Smooth muscle cell (in vitro differentiated cells): ENCODE data around the gene KCNK3. TPM values are rescaled to one million over a fixed set of nuclear protein-coding genes. Genes with fewer than 3 reads are reported as not detected.

Experiments
- DNase-seq: peaks from one replicate; lab custom pipeline; 2025; ENCODE audit not compliant: unreplicated experiment; lab: John Stamatoyannopoulos, UW
- H2AFZ ChIP-seq: fragments of 200-600 bp; sonication (generic); 2 replicates; pipeline ENCODE4 v1.6.0; 2016; ENCODE audit warnings: antibody characterized with exemption, low read depth, mild to moderate bottlenecking
- H3F3A ChIP-seq: fragments of 200-600 bp; sonication (generic); 2 replicates; pipeline ENCODE4 v1.6.0; 2017; ENCODE audit warnings: antibody characterized with exemption, low read depth
- H3K27ac ChIP-seq: fragments of 200-600 bp; sonication (generic); 2 replicates; pipeline ENCODE4 v1.5.1; 2016; ENCODE audit warnings: low read depth, mild to moderate bottlenecking
- H3K27me3 ChIP-seq: fragments of 200-600 bp; sonication (generic); 2 replicates; pipeline ENCODE4 v1.6.1; 2016; ENCODE audit warnings: low read depth, mild to moderate bottlenecking
- H3K36me3 ChIP-seq: fragments of 200-600 bp; sonication (generic); 2 replicates; pipeline ENCODE4 v1.5.1; 2016; ENCODE audit warnings: low read depth
- H3K4me1 ChIP-seq: fragments of 200-600 bp; sonication (generic); 2 replicates; pipeline ENCODE4 v1.5.1; 2016; ENCODE audit warnings: low read depth
- H3K4me2 ChIP-seq: fragments of 200-600 bp; sonication (generic); 2 replicates; pipeline ENCODE4 v1.6.0; 2016; ENCODE audit warnings: mild to moderate bottlenecking
- H3K4me3 ChIP-seq: fragments of 200-600 bp; sonication (generic); 2 replicates; pipeline ENCODE4 v1.5.1; 2016; ENCODE audit warnings: mild to moderate bottlenecking
- H3K79me2 ChIP-seq: fragments of 200-600 bp; sonication (generic); 2 replicates; pipeline ENCODE4 v1.6.0; 2016; ENCODE audit warnings: low read depth, mild to moderate bottlenecking
- H3K9ac ChIP-seq: fragments of 200-600 bp; sonication (generic); 2 replicates; pipeline ENCODE4 v1.6.0; 2016; ENCODE audit warnings: low read depth
- H3K9me3 ChIP-seq: fragments of 200-600 bp; sonication (generic); replicated peaks from 2 replicates; pipeline ENCODE4 v1.5.1; 2016; ENCODE audit warnings: low read depth
- H4K20me1 ChIP-seq: fragments of 200-600 bp; sonication (generic); 2 replicates; pipeline ENCODE4 v1.6.0; 2016; ENCODE audit warnings: low read depth
- WGBS: methylation state at CpG from one replicate; pipeline ENCODE4 v1.1.7; 2016; ENCODE audit warnings: low lambda C conversion rate; 5-methylcytosine and 5-hydroxymethylcytosine counted together
- polyA plus RNA-seq: library from polyadenylated mRNA; unstranded; fragments of >200 nt; fragmentation: Nextera tagmentation; extraction: Ambion mirVana; gene quantifications from 2 replicates; pipeline ENCODE4 v1.2.1, GENCODE V29; 2016
- total RNA-seq: library from RNA; depleted of rRNA; stranded (reverse); fragments of >200 nt; gene quantifications from 2 replicates; pipeline ENCODE4 v1.2.3, GENCODE V29; 2014
- TF ChIP-seq, protein P1 (sequence below): fragments of 200-600 bp; sonication (generic); IDR thresholded peaks from 2 replicates; pipeline ENCODE4 v1.5.1; 2017; ENCODE audit warnings: borderline replicate concordance, mild to moderate bottlenecking, antibody characterized with exemption; ENCODE audit not compliant: insufficient read depth, poor library complexity, severe bottlenecking

The KCNK3 gene
- total and polyA plus RNA-seq, 2 experiments from 2014 or later = 1.1 to 7.5 TPM

DNA sequence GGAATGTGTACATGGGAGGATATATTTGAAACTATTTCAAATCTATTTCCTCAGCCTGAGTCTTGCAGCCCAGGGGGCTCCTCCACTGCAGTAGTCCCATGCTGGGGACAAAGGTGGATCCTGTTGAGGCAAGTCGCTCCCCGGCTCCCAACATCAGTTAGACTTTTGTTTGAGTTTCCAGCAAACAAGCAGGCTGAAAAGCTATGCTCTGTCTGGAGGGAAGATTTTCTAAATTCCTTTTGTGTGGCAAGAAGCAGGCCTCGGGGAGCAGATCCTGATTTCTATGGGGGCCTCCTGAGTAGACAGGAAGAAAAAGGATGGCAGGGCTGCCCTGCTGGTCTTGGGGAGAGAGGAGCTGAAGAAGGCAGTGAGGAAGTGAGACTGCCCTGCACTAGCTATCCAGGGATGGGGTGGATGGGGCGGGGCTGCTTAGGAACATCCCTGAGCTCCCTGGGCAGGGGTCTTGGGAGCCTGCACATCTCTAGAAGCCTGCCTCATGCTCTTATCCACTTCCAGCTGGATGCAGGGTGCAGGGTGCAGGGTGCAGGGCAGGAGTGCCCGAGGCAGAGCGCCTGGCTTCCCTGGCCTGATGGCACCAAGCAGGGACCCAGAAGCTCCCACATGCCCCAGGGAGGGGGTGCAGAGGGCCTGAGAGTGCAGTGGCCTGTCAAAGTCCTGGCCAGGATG lies 45.4 kb upstream of the KCNK3 start:
- peaks cover 21% of the 10 kb centered on the region for H3F3A ChIP-seq
- peaks cover 20% of the 10 kb centered on the region for H3K4me1 ChIP-seq
- no peak overlapping the region for H3K9ac ChIP-seq
- WGBS = 78% methylated on average over 6 of the region's 6 CpGs
- no peak overlapping the region for H3K4me2 ChIP-seq
- H2AFZ ChIP-seq = peak overlapping the region; percentile 77
- no peaks in the 10 kb centered on the region for H4K20me1 ChIP-seq
- H3K9me3 ChIP-seq = no peaks in the 10 kb centered on the region
- TF ChIP-seq, protein P1, sequence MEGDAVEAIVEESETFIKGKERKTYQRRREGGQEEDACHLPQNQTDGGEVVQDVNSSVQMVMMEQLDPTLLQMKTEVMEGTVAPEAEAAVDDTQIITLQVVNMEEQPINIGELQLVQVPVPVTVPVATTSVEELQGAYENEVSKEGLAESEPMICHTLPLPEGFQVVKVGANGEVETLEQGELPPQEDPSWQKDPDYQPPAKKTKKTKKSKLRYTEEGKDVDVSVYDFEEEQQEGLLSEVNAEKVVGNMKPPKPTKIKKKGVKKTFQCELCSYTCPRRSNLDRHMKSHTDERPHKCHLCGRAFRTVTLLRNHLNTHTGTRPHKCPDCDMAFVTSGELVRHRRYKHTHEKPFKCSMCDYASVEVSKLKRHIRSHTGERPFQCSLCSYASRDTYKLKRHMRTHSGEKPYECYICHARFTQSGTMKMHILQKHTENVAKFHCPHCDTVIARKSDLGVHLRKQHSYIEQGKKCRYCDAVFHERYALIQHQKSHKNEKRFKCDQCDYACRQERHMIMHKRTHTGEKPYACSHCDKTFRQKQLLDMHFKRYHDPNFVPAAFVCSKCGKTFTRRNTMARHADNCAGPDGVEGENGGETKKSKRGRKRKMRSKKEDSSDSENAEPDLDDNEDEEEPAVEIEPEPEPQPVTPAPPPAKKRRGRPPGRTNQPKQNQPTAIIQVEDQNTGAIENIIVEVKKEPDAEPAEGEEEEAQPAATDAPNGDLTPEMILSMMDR = no peak
- DNase-seq = no peak
- no peaks in the 10 kb centered on the region for H3K36me3 ChIP-seq
- H3K4me3 ChIP-seq = no peak overlapping the region
- no peaks in the 10 kb centered on the region for H3K27me3 ChIP-seq
- no peaks in the 10 kb centered on the region for H3K79me2 ChIP-seq
- no peak overlapping the region for H3K27ac ChIP-seq

- Histone ChIP-seq H3K79me2 (no peaks in the 10 kb centered on the region), H3K4me3 (no peak overlapping the region), H3K9me3 (no peaks in the 10 kb centered on the region), H3K27ac (no peak overlapping the region), H3K36me3 (no peaks in the 10 kb centered on the region), H3K9ac (no peak overlapping the region), H3K27me3 (no peaks in the 10 kb centered on the region), H4K20me1 (no peaks in the 10 kb centered on the region), H3F3A (peaks cover 21% of the 10 kb centered on the region), H2AFZ (no peak overlapping the region), H3K4me1 (peaks cover 20% of the 10 kb centered on the region), H3K4me2 (no peak overlapping the region)
- no peak for DNase-seq
- WGBS = 87% methylated on average over 3 of the region's 3 CpGs
- TF ChIP-seq, protein P1 = no peak
These were observed 44.5 kb upstream of the KCNK3 start for GRCh38 chr2:26647981-26648380.

- peaks cover 20% of the 10 kb centered on the region for H3K4me1 ChIP-seq
- WGBS = 90% methylated on average over 6 of the region's 6 CpGs
- H4K20me1 ChIP-seq = no peaks in the 10 kb centered on the region
- no peaks in the 10 kb centered on the region for H3K36me3 ChIP-seq
- H3K9me3 ChIP-seq = no peaks in the 10 kb centered on the region
- H3K4me3 ChIP-seq = no peak overlapping the region
- no peak for DNase-seq
- H3K4me2 ChIP-seq = no peak overlapping the region
- no peak overlapping the region for H3K27ac ChIP-seq
- H2AFZ ChIP-seq = no peak overlapping the region
- TF ChIP-seq, protein P1 = no peak
- no peaks in the 10 kb centered on the region for H3K27me3 ChIP-seq
- H3K9ac ChIP-seq = no peak overlapping the region
- H3K79me2 ChIP-seq = no peaks in the 10 kb centered on the region
- H3F3A ChIP-seq = peaks cover 21% of the 10 kb centered on the region
These were observed 44.0 kb upstream of the KCNK3 start for GRCh38 chr2:26648516-26648915.

DNA sequence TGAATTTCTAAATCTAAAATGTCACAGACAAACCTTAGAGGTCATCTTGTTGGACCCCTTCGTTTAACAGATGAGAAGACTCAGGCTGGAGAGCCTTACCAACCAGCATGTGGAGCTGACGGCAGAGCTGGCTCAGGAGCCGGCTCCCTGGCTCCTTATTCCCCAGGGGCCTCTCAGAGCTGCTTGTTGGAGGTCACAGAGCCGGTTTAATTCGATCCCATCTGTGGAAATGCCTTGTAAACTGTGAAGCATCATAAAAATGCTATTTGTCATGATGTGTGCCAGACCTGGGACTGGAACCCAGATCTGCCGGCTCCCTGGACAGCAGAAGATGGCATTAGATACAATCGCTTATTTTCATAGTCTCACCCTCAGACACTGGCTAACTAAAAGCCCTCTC lies 43.2 kb upstream of the KCNK3 start:
- Histone ChIP-seq H3K27ac (peak overlapping the region; percentile 66), H3K9ac (no peak overlapping the region), H4K20me1 (no peaks in the 10 kb centered on the region), H3K4me2 (no peak overlapping the region), H3K4me1 (peaks cover 20% of the 10 kb centered on the region), H3F3A (peaks cover 21% of the 10 kb centered on the region), H3K4me3 (no peak overlapping the region), H3K27me3 (no peaks in the 10 kb centered on the region), H3K36me3 (no peaks in the 10 kb centered on the region), H3K79me2 (no peaks in the 10 kb centered on the region), H3K9me3 (no peaks in the 10 kb centered on the region), H2AFZ (no peak overlapping the region)
- WGBS = 22% methylated on average over 7 of the region's 7 CpGs
- no peak for DNase-seq
- TF ChIP-seq, protein P1 = no peak
